Hepatocyte (in vitro differentiated cells): ENCODE results near the gene KPNA3. TPM values are rescaled to one million over a fixed set of nuclear protein-coding genes. Genes with fewer than 3 reads are reported as not detected.

Source experiments
- DNase-seq: peaks from one replicate; pipeline ENCODE4 v3.0.0-alpha.2; 2016; ENCODE audit warnings: low spot score
- H2AFZ ChIP-seq: fragments of 200-600 bp; sonication (generic); 2 replicates; pipeline ENCODE4 v1.6.0; 2016; ENCODE audit warnings: antibody characterized with exemption, mild to moderate bottlenecking
- H3K27ac ChIP-seq: fragments of 200-600 bp; sonication (generic); 2 replicates; pipeline ENCODE4 v1.5.1; 2016; ENCODE audit warnings: mild to moderate bottlenecking
- H3K27me3 ChIP-seq: fragments of 200-600 bp; sonication (generic); 2 replicates; pipeline ENCODE4 v1.6.1; 2016
- H3K36me3 ChIP-seq: fragments of 200-600 bp; sonication (generic); replicated peaks from 2 replicates; pipeline ENCODE4 v1.5.1; 2016; ENCODE audit warnings: low read depth; ENCODE audit not compliant: insufficient read depth
- H3K4me1 ChIP-seq: fragments of 200-600 bp; sonication (generic); 2 replicates; pipeline ENCODE4 v1.5.1; 2016; ENCODE audit warnings: mild to moderate bottlenecking, moderate library complexity; ENCODE audit not compliant: insufficient read depth
- H3K4me2 ChIP-seq: fragments of 200-600 bp; sonication (generic); 2 replicates; pipeline ENCODE4 v1.6.0; 2016
- H3K4me3 ChIP-seq: fragments of 200-600 bp; sonication (generic); 2 replicates; pipeline ENCODE4 v1.5.1; 2016; ENCODE audit warnings: mild to moderate bottlenecking
- H3K79me2 ChIP-seq: fragments of 200-600 bp; sonication (generic); 2 replicates; pipeline ENCODE4 v1.6.0; 2017; ENCODE audit warnings: mild to moderate bottlenecking
- H3K9me2 ChIP-seq: fragments of 200-600 bp; sonication (generic); replicated peaks from 2 replicates; pipeline ENCODE4 v1.6.0; 2017; ENCODE audit warnings: mild to moderate bottlenecking; ENCODE audit not compliant: insufficient read depth
- H3K9me3 ChIP-seq: fragments of 200-600 bp; sonication (generic); 2 replicates; pipeline ENCODE4 v1.5.1; 2016; ENCODE audit warnings: low read depth, mild to moderate bottlenecking
- H4K20me1 ChIP-seq: fragments of 200-600 bp; sonication (generic); 2 replicates; pipeline ENCODE4 v1.6.0; 2016; ENCODE audit warnings: mild to moderate bottlenecking; ENCODE audit not compliant: insufficient read depth, poor library complexity, severe bottlenecking
- CTCF ChIP-seq: fragments of 200-600 bp; sonication (generic); IDR thresholded peaks from 2 replicates; pipeline ENCODE4 v1.5.1; 2016; ENCODE audit warnings: antibody characterized with exemption, mild to moderate bottlenecking; ENCODE audit not compliant: poor library complexity
- EZH2 ChIP-seq: fragments of 200-600 bp; sonication (generic); IDR thresholded peaks from 2 replicates; pipeline ENCODE4 v1.6.1; 2016; ENCODE audit warnings: antibody characterized with exemption, mild to moderate bottlenecking, borderline replicate concordance
- EZH2phosphoT487 ChIP-seq: fragments of 200-600 bp; sonication (generic); IDR thresholded peaks from one replicate; pipeline ENCODE4 v1.6.1; 2018; ENCODE audit warnings: antibody characterized with exemption, mild to moderate bottlenecking, low read depth, moderate library complexity; ENCODE audit not compliant: unreplicated experiment, severe bottlenecking
- WGBS: methylation state at CpG from one replicate; pipeline ENCODE4 v1.1.6; 2016; ENCODE audit warnings: low lambda C conversion rate; ENCODE audit errors: missing lambda C conversion rate; 5-methylcytosine and 5-hydroxymethylcytosine counted together
- polyA plus RNA-seq: library from polyadenylated mRNA; unstranded; fragments of >200 nt; fragmentation: Nextera tagmentation; extraction: Ambion mirVana; gene quantifications from 2 replicates; pipeline ENCODE4 v1.2.1, GENCODE V29; 2016
- total RNA-seq: library from RNA; depleted of rRNA; stranded (reverse); fragments of >200 nt; gene quantifications from 2 replicates; pipeline ENCODE4 v1.2.3, GENCODE V29; 2014

The KPNA3 gene
- total and polyA plus RNA-seq, 2 experiments from 2014 or later: 41.1 to 61.8 TPM

- H3K9me2 ChIP-seq: no peaks in the 10 kb centered on the region
- DNase-seq: no peak
- no peak overlapping the region for H3K4me2 ChIP-seq
- TF ChIP-seq EZH2phosphoT487: no peak
- no peaks in the 10 kb centered on the region for H3K36me3 ChIP-seq
- no peaks in the 10 kb centered on the region for H4K20me1 ChIP-seq
- 89% methylated on average over 2 of the region's 2 CpGs for WGBS
- no peaks in the 10 kb centered on the region for H3K4me1 ChIP-seq
- peaks cover 3% of the 10 kb centered on the region for H3K79me2 ChIP-seq
- H3K4me3 ChIP-seq: no peak overlapping the region
- H2AFZ ChIP-seq: no peak overlapping the region
- H3K9me3 ChIP-seq: no peaks in the 10 kb centered on the region
- H3K27me3 ChIP-seq: no peaks in the 10 kb centered on the region
- no peak overlapping the region for H3K27ac ChIP-seq
Observed at GRCh38 chr13:49667773-49668172, 124.7 kb downstream of the KPNA3 start.

- Histone ChIP-seq H3K9me3 (no peaks in the 10 kb centered on the region), H3K79me2 (no peaks in the 10 kb centered on the region), H2AFZ (no peak overlapping the region), H3K27ac (no peak overlapping the region), H3K4me1 (no peaks in the 10 kb centered on the region), H3K27me3 (no peaks in the 10 kb centered on the region), H3K4me3 (no peak overlapping the region), H3K4me2 (no peak overlapping the region), H3K36me3 (no peaks in the 10 kb centered on the region), H4K20me1 (no peaks in the 10 kb centered on the region), H3K9me2 (no peaks in the 10 kb centered on the region)
- WGBS: 81% methylated on average over 4 of the region's 4 CpGs
- DNase-seq: no peak
- TF ChIP-seq EZH2phosphoT487 (no peak), EZH2 (no peak), CTCF (no peak)
Observed at GRCh38 chr13:49664606-49665005, 127.9 kb downstream of the KPNA3 start.

- H2AFZ ChIP-seq: no peak overlapping the region
- H3K27ac ChIP-seq: no peak overlapping the region
- no peaks in the 10 kb centered on the region for H3K79me2 ChIP-seq
- no peaks in the 10 kb centered on the region for H3K4me1 ChIP-seq
- no peaks in the 10 kb centered on the region for H3K9me3 ChIP-seq
- no peak for TF ChIP-seq EZH2phosphoT487
- TF ChIP-seq EZH2: no peak
- no peaks in the 10 kb centered on the region for H3K9me2 ChIP-seq
- 73% methylated on average over 9 of the region's 9 CpGs for WGBS
- peak; percentile 16 for DNase-seq
- H4K20me1 ChIP-seq: no peaks in the 10 kb centered on the region
- no peak overlapping the region for H3K4me3 ChIP-seq
- H3K4me2 ChIP-seq: no peak overlapping the region
- H3K27me3 ChIP-seq: no peaks in the 10 kb centered on the region
- no peaks in the 10 kb centered on the region for H3K36me3 ChIP-seq
Observed at GRCh38 chr13:49657241-49657641, 135.2 kb downstream of the KPNA3 start.

GRCh38 chr13:49655906-49656305 is 136.6 kb downstream of the KPNA3 start:
- no peaks in the 10 kb centered on the region for H3K36me3 ChIP-seq
- no peaks in the 10 kb centered on the region for H3K9me3 ChIP-seq
- no peaks in the 10 kb centered on the region for H3K9me2 ChIP-seq
- no peaks in the 10 kb centered on the region for H4K20me1 ChIP-seq
- 88% methylated on average over 3 of the region's 3 CpGs for WGBS
- no peaks in the 10 kb centered on the region for H3K27me3 ChIP-seq
- DNase-seq: no peak
- no peak overlapping the region for H3K27ac ChIP-seq
- no peak overlapping the region for H2AFZ ChIP-seq
- TF ChIP-seq CTCF: no peak
- no peak for TF ChIP-seq EZH2phosphoT487
- no peak for TF ChIP-seq EZH2
- no peaks in the 10 kb centered on the region for H3K79me2 ChIP-seq
- H3K4me1 ChIP-seq: no peaks in the 10 kb centered on the region
- H3K4me3 ChIP-seq: no peak overlapping the region
- H3K4me2 ChIP-seq: no peak overlapping the region

- H2AFZ ChIP-seq: no peak overlapping the region
- no peak overlapping the region for H3K4me2 ChIP-seq
- no peak for DNase-seq
- no peaks in the 10 kb centered on the region for H3K27me3 ChIP-seq
- TF ChIP-seq EZH2: no peak
- TF ChIP-seq EZH2phosphoT487: no peak
- TF ChIP-seq CTCF: no peak
- H3K9me3 ChIP-seq: no peaks in the 10 kb centered on the region
- H3K27ac ChIP-seq: no peak overlapping the region
- no peaks in the 10 kb centered on the region for H3K4me1 ChIP-seq
- H3K79me2 ChIP-seq: no peaks in the 10 kb centered on the region
- H4K20me1 ChIP-seq: no peaks in the 10 kb centered on the region
- H3K9me2 ChIP-seq: no peaks in the 10 kb centered on the region
- 90% methylated on average over 3 of the region's 3 CpGs for WGBS
- no peak overlapping the region for H3K4me3 ChIP-seq
- H3K36me3 ChIP-seq: no peaks in the 10 kb centered on the region
Observed at GRCh38 chr13:49654011-49654410, 138.5 kb downstream of the KPNA3 start.
